ENCODE results near the gene AGPAT4.
A peak's percentile ranks its signal among the peaks of the same experiment; 100 is the strongest.
"Not testable (repeated sequence)": the region's sequence is repeated elsewhere in the genome, so short reads cannot be mapped to it uniquely, and the experiment has no call there.

The AGPAT4 gene

DNA sequence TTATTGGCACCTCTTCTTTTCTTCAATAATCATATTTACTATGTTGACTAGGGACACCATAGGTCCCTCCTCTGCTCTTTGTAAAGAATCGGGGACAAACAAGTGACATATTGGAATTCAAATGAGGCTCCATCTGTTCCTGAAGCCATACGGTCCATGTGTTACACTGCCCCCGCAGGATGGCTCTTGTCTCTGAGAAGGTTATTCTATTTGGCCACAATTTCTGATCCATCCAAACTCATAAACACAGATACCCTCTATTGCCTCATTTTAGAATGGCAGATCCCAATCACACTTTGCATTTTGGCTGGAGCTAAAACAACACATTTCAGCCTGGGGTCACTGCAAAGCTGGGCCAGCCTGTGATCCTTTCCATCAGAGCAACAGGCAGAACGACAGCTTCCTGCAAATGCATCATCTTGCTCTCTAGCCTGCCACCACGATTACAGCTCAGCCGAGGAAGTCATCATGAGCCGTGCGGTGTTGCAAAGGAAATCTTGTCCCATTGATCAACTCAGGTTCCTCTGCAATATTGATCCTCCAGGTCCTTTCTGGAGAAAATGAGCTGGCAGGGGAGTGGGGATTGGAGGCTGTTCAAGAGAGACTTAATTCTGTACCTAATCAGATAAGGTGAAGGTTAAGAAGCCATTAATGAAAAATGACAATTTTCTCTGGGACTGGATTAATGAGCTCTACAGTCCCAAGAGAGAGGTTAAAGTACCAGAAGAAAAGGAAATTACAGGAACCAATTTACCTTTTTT is 73.1 kb downstream of the AGPAT4 start:
- DNase-seq, result peak in 1 of 14 donors; percentile 65

DNA sequence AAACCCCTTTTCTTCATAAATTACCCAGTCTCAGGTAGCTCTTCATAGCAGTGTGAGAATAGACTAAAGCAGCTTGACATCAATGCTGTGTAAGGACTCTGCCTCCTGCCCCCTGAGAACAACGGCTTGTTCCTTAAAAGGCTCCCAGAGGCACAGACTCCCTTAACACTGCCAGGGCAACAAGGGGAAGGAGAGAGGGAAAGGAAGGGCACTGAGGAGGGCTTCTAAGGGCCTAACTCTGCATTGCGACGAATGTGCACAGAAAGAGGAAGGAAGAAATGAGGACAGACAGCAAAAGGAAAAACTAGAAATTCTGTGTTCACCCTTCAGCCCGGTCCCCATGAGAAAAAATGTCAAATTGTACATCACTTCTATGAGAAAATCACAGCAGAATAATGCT is 74.0 kb downstream of the AGPAT4 start:
- DNase-seq, result no peak

DNA sequence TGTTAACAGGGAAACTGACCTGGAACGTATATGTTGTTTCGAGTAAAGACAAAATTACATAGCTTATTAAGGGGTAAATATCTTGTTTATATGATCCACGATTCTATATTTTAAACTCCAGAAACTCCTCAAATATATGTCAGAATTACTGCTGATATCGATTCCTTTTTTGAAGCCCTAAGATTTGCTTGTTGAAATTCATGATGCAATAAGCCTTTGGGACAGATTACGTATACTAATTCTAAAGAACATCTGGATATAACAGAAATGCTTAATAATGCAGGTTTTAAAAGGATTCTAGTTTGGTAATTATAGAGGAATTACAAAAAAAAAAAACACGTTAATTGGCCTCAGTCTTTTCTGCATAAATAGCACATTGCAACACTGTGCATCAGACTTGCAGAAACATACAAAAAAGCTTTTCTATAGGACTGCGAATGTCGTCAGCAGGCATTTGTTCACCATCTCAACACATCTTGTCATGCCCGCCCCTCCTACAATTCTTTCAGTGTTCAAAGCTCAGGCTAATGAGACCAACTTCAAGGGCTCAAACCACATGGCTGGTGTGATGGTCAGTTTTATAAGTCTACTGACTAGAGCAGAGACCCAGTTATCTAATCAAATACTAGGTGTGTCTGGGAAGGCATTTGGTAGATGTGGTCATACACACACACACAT is 74.9 kb downstream of the AGPAT4 start:
- no peak for DNase-seq

DNA sequence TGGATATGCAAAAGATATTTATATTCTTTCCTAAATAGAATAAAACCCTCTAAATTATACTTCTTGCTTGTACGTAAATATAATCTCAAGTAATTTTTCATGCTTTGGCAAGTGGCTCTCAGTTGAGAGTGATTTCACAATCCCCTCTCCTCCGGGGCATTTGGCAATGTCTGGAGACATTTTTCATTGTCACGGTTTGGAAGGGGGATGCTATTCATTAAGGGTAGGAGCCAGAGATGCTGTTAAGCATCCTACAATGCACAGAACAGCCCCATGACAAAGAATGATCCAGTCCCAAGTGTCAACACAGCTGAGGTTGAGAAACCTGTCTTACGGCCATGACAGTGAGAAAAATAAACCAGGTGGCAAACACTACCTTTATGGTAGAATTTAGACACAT is 75.7 kb downstream of the AGPAT4 start:
- DNase-seq, result no peak

DNA sequence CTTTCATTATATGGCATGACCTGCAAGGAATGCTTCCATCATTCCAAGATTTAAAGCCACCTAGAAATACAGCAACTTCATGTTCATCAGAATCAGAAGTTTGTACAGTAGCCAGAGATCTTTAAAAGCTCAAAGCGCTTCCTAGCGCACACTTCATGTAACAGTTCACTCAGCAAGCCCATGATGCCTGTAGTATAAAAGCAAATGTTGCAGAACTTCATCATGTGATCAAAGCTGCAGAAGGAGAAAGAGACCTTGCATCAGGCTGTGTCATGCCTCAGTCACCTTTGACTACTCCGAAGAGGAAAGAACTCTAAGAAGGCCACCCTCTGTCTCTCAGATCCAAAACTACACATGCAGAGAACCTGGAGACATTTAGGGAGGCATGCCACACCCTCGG is 78.5 kb downstream of the AGPAT4 start:
- no peak for DNase-seq

DNA sequence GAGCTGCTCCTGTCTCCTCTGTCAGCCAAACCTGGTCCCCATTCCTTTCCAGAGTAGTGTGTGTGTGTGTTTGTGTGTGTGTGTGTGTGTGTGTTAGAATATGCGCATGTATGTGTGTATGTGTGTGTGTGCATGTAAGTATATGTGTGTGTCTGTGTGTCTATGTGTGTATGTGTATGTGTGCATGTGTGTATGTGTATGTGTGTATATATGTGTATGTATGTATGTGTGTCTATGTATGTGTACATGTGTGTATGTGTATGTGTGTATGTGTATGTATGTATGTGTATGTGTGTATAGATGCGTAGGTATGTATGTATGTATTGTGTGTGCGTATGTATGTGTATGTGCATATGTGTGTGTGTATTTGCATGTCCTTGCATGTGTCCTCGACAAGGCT is 79.5 kb downstream of the AGPAT4 start:
- no peak for DNase-seq

DNA sequence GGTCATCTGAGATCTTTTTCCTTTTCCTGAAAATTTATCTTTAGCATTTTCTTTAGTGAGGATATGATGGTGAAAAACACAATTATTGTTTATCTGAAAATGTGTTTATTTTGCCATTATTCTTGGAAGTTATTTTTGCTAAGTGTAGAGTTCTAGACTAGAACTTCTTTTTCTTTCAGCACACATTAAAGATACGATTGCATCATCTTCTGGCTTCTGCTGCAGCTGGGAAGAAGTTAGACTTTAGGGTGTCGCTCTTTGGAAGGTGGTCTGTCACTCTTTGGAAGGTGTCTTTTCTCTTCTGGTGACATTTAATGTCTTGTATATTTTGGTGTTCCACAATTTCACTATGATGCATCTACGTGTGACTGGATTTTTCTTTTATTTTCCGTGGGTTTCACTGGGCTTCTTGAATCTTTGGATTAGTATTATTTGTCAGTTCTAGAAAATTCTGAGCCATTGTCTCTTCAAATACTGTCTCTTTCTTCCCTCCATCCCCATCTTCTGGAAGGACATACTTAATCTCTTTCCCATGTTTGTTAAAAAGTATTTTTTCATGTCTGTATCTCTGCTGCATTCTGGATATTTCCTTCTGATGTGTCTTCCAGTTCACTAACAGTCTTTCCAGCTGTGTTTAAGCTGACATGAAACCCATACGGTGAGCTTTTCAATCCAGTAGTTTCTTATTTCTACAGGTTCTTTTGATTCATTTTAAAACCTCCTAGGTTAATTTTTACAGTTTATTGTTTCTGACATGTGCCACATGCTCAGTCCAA is 81.0 kb downstream of the AGPAT4 start:
- no peak for DNase-seq

DNA sequence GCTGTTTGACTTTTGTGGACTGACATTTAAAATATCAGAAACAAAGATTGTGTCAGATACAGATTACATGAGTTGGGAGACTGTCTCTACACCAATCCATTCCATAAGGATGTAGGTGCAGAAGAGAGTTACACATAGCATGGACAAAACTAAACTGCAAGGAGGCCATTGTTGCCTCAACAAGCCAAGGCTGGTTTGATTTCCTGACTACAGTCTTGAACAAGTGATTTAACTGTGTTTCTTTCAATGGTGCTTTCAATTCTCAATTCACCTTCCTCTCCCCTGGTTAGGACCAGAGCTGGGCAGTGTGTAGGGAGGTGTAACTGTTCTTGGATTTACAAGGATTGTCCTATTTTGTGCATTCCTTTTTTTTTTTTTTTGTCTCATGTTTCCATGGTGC is 82.2 kb downstream of the AGPAT4 start:
- no peak for DNase-seq

DNA sequence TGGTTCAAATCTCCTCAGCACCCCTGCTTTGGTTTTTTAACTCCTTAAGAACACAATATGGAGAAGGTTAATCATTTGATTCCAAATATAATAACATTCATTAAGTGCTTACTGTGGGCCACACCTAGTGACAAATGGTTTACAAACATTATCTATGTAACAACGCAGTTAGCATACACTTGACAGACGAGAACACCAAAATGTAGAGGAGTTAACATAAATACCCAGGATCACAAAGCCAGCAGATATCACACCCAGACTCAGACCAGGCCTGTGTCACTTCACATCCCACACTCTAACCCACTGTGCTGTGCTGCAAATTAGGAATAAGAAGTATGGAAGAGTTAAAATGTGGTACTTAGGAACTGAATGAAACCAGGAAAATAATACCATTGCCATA is 82.9 kb downstream of the AGPAT4 start:
- DNase-seq, result no peak

DNA sequence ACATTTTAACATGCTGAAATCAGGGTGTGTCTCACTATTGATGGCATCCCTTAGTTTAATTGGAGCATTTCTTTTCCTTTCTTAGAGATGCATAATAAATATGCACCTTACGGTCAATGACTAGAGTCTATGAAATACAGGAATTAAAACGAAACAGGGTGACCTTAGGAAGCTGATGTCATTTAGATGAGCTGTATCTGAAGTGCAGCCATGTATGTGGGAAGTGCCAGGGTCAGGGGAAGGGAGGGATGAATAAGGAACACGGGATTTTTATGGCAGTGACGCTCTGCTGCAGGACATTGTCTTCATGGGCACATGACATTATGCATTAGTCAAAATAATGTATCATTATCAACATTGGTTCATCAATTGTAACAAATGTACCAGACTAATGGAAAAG is 84.0 kb downstream of the AGPAT4 start:
- DNase-seq, result no peak

DNA sequence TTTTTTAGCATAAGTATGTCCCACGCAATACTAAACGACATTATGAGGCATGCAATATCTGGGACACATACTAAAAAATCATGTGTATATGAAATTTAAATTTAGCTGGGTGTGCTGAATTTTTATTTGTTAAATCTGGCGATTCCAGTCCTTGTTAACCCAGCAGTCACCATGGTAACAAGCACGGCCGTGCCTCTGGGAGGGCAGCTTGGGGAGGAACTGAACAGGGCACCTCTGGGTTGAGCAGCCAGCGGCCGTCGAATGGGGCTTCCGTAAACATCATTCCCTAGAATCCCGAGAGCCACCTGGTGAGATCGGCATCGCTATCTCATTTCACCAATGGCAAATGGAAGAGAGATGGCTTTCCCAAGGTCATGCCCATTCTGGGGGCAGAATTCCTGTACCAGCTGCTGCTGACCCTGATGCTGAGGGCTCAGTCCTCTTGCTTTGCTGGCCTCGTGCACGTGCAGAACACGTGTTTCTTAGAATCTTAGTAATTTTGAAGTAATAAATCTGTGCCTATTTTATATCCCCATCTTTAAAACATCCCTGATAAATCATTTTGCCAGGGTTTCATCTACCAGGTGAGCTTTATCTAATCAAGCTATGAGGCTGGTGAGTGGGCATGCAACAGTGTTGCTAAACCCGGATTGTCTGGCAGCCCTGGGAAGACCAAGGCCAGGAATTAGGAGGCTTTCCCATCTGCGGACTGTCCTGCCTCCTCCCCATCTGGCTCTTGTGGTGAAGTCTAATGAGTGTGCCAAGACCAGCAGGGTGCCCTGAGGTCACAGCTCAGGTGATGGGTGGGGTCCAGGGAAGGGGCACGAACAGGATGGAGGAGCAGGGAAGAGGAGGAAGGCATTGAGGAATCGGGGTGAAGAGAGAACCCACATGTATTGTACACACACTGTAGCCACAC is 85.1 kb downstream of the AGPAT4 start:
- peak in 1 of 14 donors; percentile 40 for DNase-seq

DNA sequence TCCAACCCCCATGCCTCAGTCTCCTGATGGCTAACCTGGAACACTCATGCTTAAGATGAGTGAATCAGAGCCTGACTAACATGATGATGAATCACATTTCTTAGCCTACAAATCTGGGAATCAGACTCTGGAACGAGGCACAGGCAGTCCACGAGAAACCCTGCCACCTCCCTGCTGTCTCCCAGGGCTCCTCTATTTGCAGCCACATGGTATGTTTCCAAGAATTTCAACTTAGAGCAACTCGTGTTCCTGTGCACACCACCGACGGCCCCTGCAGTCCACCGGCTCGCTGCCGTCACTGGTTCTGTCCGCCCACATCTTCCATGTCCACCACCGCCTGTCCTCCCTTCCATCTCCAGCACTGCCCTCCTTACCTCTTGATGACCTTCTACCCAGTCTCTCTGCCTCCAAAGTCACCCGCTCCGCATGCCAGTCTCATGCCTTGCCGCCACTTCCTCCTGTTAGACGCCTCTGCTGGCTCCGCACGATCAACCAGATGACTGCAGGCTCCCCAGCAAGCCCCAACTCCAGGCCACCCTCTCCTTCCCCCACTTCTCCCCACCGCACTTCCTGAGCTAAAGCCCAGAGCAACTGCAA is 87.6 kb downstream of the AGPAT4 start:
- peak in 5 of 14 donors; percentile 23 to 65 (median 30) for DNase-seq

DNA sequence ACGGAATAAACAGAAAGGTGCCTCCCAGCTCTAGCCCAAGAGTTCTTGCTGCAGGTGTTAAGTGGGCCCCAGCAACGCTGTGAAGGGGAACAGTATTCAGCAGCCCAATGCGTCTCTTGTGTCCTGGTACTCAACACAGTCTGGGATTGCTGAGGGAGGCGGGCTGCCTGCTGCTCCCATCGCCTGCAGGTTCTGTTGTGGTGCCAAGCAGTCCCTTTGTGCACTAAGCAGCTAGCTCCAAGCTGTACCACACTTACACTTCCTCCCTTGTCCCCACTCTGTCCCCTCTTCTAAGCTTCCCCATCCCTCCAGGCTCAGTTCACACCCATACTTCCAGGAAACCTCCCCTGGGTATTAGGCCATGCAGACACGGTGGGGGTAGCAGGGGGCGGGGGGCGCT is 92.7 kb downstream of the AGPAT4 start:
- DNase-seq, result peak in 2 of 14 donors; percentile 27 to 43

DNA sequence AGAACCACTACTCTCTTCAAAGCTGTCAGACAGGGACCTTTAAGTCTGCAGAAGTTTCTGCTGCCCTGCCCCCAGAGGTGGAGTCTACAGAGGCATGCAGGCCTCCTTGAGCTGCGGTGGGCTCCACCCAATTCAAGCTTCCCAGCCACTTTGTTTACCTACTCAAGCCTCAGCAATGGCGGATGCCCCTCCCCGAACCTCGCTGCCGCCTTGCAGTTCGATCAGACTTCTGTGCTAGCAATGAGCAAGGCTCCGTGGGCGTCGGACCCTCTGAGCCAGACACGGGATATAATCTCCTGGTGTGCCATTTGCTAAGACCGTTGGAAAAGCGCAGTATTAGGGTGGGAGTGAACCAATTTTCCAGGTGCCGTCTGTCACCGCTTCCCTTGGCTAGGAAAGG is 95.7 kb downstream of the AGPAT4 start:
- DNase-seq, result not testable (repeated sequence)

DNA sequence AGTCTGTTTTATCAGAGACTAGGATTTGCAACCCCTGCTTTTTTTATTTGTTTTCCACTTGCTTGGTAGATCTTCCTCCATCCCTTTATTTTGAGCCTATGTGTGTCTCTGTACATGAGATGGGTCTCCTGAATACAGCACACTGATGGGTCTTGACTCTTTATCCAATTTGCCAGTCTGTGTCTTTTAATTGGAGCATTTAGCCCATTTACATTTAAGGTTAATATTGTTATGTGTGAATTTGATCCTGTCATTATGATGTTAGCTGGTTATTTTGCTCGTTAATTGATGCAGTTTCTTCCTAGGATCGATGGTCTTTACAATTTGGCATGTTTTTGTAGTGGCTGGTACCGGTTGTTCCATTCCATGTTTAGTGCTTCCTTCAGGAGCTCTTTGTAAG is 97.4 kb downstream of the AGPAT4 start:
- DNase-seq, result not testable (repeated sequence)

DNA sequence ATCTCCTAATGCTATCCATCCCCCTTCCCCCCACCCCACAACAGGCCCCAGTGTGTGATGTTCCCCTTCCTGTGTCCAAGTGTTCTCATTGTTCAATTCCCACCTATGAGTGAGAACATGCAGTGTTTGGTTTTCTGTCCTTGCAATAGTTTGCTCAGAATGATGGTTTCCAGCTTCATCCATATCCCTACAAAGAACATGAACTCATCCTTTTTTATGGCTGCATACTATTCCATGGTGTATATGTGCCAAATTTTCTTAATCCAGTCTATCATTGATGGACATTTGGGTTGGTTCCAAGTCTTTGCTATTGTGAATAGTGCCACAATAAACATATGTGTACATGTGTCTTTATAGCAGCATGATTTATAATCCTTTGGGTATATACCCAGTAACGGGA is 101.1 kb downstream of the AGPAT4 start:
- not testable (repeated sequence) for DNase-seq

DNA sequence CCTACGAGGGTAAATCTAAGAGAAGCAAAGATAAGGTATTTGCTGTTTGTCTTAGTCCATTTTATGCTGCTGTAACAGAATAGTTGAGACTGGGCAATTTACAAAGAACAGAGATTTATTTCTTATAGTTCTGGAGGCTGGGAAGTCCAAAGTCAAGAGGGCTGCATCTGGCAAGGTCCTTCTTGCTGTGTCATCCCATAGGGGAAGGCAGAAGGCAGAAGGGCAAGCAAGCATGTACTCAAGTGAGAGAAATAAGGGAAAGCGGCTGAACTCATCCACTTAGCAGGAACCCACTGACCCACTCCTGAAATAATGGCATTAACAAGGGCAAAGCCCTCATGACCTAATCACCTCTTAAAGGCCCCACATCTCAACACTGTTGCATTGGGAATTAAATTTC is 102.7 kb downstream of the AGPAT4 start:
- DNase-seq, result no peak

DNA sequence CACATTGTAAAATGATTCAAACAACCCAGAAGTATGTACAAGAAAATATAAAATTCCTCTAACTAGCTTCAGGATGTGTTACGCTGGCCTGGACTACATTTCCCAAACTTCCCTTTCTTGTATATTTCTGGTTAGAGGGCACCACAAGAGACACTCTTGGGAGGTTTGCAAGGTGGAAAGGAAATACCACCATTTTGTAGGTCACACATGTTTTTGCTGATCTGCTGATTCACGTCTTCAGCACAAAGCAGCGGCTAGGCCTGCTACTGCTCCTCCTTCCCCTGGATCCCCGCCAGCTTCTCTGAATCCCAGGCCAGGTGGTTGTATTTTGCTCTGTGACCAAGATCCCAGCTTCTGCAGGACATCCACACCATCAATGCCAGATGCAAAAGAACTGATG is 104.2 kb downstream of the AGPAT4 start:
- peak in 2 of 14 donors; percentile 21 to 73 for DNase-seq

DNA sequence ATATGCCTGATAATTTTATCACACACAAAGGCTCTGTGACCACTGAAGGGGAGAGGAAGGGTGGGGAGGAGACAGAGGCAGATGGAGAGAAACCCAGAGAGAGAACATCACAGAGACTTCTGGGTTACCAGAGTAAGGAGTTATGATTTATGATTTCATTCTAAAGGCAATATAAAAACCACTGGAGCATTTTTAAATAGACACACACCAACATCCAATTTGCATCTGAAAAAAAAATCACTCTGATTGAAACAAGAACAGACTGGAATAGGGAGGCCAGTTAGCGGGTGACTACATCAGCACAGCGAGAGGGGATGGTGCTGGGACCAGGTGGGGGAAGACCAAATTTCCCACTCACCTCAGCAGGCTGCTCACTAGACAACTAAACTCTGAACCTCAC is 104.8 kb downstream of the AGPAT4 start:
- DNase-seq, result no peak

DNA sequence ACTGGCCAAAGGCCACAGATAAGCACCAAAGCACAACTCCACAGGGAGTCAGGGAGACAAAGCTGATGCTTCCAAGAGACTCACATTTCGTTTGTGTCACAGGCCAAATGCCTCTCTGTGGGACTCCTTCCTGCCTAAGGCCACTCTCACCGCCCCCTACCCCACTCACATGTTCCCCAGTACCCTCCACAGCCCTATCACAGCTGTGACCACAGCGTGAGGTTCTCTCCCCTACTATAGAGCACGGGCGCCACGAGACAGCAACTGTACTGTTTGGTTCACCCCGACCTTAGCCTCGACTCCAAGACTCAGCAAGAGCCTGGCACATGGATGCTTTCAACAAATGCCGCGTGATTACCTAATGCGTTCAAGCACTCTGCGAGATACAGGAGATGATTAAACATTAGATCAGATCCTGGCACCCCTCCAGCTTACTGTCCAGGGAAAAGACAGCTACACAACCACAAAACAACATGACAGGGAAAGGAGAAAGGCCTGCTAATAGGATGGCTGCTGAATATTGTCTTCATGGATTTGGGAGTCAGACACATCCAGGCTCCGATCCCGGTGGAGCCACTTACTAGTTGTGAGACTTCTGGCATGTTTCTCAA is 105.5 kb downstream of the AGPAT4 start:
- DNase-seq, result peak in 6 of 14 donors; percentile 29 to 83 (median 42)

DNA sequence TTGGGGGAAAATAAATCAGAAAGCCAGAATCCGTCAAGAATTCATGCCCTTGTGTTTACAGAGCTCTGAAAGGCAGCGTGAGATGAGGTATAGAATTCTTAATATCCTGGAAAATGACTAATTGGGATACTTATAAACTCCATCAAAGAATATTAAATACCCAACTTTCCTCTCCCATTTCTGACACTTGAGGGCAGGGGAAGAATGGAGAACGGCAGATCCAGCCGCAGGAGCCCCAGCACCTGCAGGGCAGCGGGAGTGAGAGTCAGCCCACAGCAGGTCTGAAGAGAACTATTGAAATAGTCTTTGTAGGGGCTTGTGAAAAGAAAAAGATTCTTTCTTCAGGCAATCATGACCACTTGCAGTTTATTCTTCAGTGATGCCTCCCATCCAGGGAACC is 107.2 kb downstream of the AGPAT4 start:
- no peak for DNase-seq

Measured in C1 segment of cervical spinal cord (tissue), 14 donors.